ENCODE measurements around the gene CASKIN2.

- TF ChIP-seq CTCF (IDR thresholded peaks at IDR 0.05; ENCODE audit: low read depth, low read length, poor library complexity, severe bottlenecking) (no peak), EZH2phosphoT487 (IDR thresholded peaks at IDR 0.05; ENCODE audit: borderline replicate concordance, low read length) (no peak)
Measured at GRCh38 chr17:75550139-75550465, 34.8 kb upstream of the CASKIN2 start.
